Lung microvascular endothelial cell (primary cell): ENCODE measurements around the gene PRR15. TPM values are rescaled to one million over a fixed set of nuclear protein-coding genes. Genes with fewer than 3 reads are reported as not detected.

ENCODE experiments used
- DNase-seq, 2 donors: peaks; one replicate each; pipeline versions ENCODE4 v3.0.0 to v3.0.0-alpha.2; 2010; ENCODE audit warnings: low read depth in 2 of 2
- total RNA-seq: library from RNA; depleted of rRNA; stranded (reverse); fragments of >200 nt; gene quantifications from 2 replicates; pipeline ENCODE4 v1.2.1, GENCODE V29; 2014

The PRR15 gene
- total RNA-seq, 1 donor from 2014 or later = not detected

- DNase-seq = peak; percentile 19 to 29
Observed at GRCh38 chr7:29609162-29610037, 45.8 kb downstream of the PRR15 start.

GRCh38 chr7:29610086-29610485 is 46.5 kb downstream of the PRR15 start:
- DNase-seq = no peak

GRCh38 chr7:29611941-29612544 is 48.4 kb downstream of the PRR15 start:
- DNase-seq = no peak

GRCh38 chr7:29612596-29612995 is 49.0 kb downstream of the PRR15 start:
- no peak for DNase-seq

GRCh38 chr7:29613100-29613499 is 49.5 kb downstream of the PRR15 start:
- no peak for DNase-seq

GRCh38 chr7:29614229-29614628 is 50.6 kb downstream of the PRR15 start:
- DNase-seq = no peak

Other genes with a start within 250 kb of the PRR15 start
- gene WIPF3, start 242.7 kb downstream of the PRR15 start, total RNA-seq = not detected in 2 replicates